GM19452 (cell line): ENCODE results near the gene ITGB7.
"Not testable (repeated sequence)": the region's sequence is repeated elsewhere in the genome, so short reads cannot be mapped to it uniquely, and the experiment has no call there.

Experiments
- ATAC-seq: cut with Tn5 transposase; IDR thresholded peaks from one replicate; pipeline ENCODE4 v1.9.1; 2021; ENCODE audit not compliant: unreplicated experiment

Gene ITGB7

GRCh38 chr12:53218551-53219291 is 11.7 kb upstream of the ITGB7 start:
- ATAC-seq: no peak

- ATAC-seq: no peak
Measured at GRCh38 chr12:53217931-53218307, 10.9 kb upstream of the ITGB7 start.

GRCh38 chr12:53217051-53217930 is 10.2 kb upstream of the ITGB7 start:
- no peak for ATAC-seq

- no peak for ATAC-seq
Measured at GRCh38 chr12:53215497-53215896, 8.4 kb upstream of the ITGB7 start.

GRCh38 chr12:53214687-53215455 is 7.8 kb upstream of the ITGB7 start:
- ATAC-seq: no peak

- ATAC-seq: no peak
Measured at GRCh38 chr12:53214221-53214620, 7.2 kb upstream of the ITGB7 start.

- peak; percentile 48 for ATAC-seq
Measured at GRCh38 chr12:53213348-53213747, 6.3 kb upstream of the ITGB7 start.

- no peak for ATAC-seq
Measured at GRCh38 chr12:53212931-53213330, 5.9 kb upstream of the ITGB7 start.

GRCh38 chr12:53211476-53212381 is 4.7 kb upstream of the ITGB7 start:
- ATAC-seq: no peak

- no peak for ATAC-seq
Measured at GRCh38 chr12:53210843-53211242, 3.8 kb upstream of the ITGB7 start.

- ATAC-seq: no peak
Measured at GRCh38 chr12:53208877-53209463, 1.9 kb upstream of the ITGB7 start.

- ATAC-seq: no peak
Measured at GRCh38 chr12:53208435-53208834, 1.4 kb upstream of the ITGB7 start.

GRCh38 chr12:53205747-53206419 is 1.2 kb downstream of the ITGB7 start:
- ATAC-seq: peak; percentile 66

GRCh38 chr12:53204351-53204750 is 2.7 kb downstream of the ITGB7 start:
- no peak for ATAC-seq

GRCh38 chr12:53202316-53202715 is 4.7 kb downstream of the ITGB7 start:
- ATAC-seq: not testable (repeated sequence)

- ATAC-seq: no peak
Measured at GRCh38 chr12:53201639-53202038, 5.4 kb downstream of the ITGB7 start.

GRCh38 chr12:53201177-53201541 is 5.9 kb downstream of the ITGB7 start:
- no peak for ATAC-seq

- ATAC-seq: no peak
Measured at GRCh38 chr12:53200458-53201176, 6.4 kb downstream of the ITGB7 start.

GRCh38 chr12:53200107-53200457 is 7.0 kb downstream of the ITGB7 start:
- no peak for ATAC-seq
